HUES6 (cell line): ENCODE results near the gene MTERF2.

ENCODE experiments used
- H3K27ac ChIP-seq: 2 replicates; pipeline ENCODE4 v1.7.0; 2013; ENCODE audit warnings: low read depth, mild to moderate bottlenecking, low read length, inconsistent platforms
- H3K27me3 ChIP-seq: 2 replicates; pipeline ENCODE4 v1.6.1; 2013; ENCODE audit warnings: low read length; ENCODE audit not compliant: control insufficient read depth, insufficient read depth
- H3K36me3 ChIP-seq: 2 replicates; pipeline ENCODE4 v1.6.1; 2013; ENCODE audit warnings: low read length; ENCODE audit not compliant: control insufficient read depth, insufficient read depth
- H3K4me1 ChIP-seq: 2 replicates; pipeline ENCODE4 v1.6.1; 2013; ENCODE audit warnings: low read length; ENCODE audit not compliant: control insufficient read depth, insufficient read depth
- H3K4me3 ChIP-seq: 2 replicates; pipeline ENCODE4 v1.5.1; 2013; ENCODE audit warnings: low read depth, low read length
- H3K9ac ChIP-seq: one replicate; pipeline ENCODE4 v1.6.1; 2013; ENCODE audit warnings: mild to moderate bottlenecking, low read length
- H3K9me3 ChIP-seq: 2 replicates; pipeline ENCODE4 v1.6.1; 2013; ENCODE audit warnings: low read depth, low read length; ENCODE audit not compliant: control insufficient read depth, insufficient read depth

Gene MTERF2

DNA sequence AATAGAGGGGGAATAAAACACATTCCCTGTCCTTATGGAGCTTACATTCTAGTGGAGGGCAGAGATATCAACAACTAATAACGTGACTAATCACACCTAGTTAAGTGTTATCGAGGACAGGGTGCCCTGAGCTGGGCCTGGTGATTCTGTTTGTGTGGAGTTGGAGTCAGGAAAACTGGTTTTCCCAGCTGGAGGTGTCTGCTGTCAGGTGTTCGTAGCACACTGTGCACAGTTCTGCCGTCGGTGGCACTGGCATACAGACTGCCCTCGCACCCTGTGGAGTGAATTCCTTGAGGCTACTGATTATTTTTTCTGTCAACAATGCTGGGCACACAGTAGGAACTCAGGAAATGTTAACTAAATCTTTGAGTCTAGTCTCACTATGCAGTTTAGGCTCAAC lies 900 bp upstream of the MTERF2 start:
- peak overlapping the region; percentile 91; the same call in 1 of the 2 replicates for H3K4me3 ChIP-seq

DNA sequence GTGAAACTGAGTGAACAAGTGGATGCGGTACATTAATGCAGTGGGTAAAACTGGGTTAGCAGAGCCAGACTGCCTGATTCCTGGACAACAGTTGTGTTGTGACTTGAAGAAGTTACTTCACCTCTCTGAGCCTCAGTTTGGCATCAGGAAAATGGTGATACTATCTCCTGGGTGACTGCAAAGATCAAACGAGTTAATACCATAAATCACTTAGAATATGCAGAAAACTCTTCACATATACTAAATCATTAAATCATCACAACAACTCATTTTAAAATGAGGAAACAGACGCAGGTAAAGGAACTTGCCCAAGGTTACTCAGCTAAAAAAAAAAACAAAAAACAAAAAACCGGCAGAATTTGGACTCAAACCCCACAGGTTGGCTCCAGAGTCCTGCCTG lies 811 bp downstream of the MTERF2 start:
- Histone ChIP-seq H3K36me3 (peaks cover 16% of the 10 kb centered on the region), H3K27ac (no peak overlapping the region), H3K4me3 (peak overlapping the region; percentile 91), H3K9ac (peak overlapping the region; percentile 87), H3K4me1 (peaks cover 13% of the 10 kb centered on the region), H3K9me3 (no peaks in the 10 kb centered on the region), H3K27me3 (no peaks in the 10 kb centered on the region)

More for the DNA sequence above, 900 bp upstream of the MTERF2 start:
- Histone ChIP-seq H3K27ac (no peak overlapping the region), H3K36me3 (peaks cover 16% of the 10 kb centered on the region), H3K27me3 (no peaks in the 10 kb centered on the region), H3K9me3 (no peaks in the 10 kb centered on the region), H3K9ac (no peak overlapping the region), H3K4me1 (peaks cover 13% of the 10 kb centered on the region)

DNA sequence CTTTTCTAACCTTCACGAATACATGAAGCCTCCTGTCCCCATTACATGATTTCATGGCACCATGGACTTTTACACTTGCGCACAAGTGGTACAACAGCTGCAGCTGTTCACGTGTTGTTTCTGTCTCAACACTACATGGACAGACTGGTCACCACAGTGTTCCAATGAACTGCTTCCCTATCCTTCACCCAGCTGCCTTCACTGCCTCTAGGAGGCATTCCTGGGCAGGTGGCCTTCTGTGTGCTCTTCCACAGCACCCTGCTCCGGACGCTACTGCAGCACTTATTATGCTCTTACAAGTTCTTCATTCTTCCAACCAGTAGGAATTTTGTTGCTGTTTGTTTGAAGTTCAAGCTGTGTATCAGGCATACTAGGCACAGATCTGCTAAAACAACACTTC lies 1.5 kb downstream of the MTERF2 start:
- H3K9ac ChIP-seq, result no peak overlapping the region
- no peak overlapping the region for H3K4me3 ChIP-seq

DNA sequence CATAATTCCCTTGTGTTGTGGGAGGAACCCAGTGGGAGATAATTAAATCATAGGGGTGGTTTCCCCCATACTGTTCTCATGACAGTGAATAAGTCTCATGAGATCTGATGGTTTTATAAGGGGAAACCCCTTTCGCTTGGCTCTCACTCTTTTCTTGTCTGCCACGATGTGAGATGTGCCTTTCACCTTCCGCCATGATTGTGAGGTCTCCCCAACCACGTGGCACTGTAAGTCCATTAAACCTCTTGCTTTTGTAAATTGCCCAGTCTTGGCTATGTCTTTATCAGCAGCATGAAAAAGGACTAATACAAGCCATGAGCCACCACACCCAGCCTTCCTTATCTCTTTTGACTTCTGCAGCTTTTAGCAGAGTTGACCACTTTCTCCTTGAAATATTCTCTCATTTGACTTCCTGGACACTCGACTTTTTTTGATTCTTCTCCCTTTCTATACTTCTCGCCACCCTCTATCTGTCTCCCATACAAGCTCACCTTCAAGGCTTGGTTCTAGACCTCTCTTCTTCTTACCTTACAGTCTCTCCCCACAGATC lies 2.3 kb downstream of the MTERF2 start:
- Histone ChIP-seq H3K27me3 (no peaks in the 10 kb centered on the region), H3K4me1 (peaks cover 13% of the 10 kb centered on the region), H3K9me3 (no peaks in the 10 kb centered on the region), H3K9ac (no peak overlapping the region), H3K27ac (no peak overlapping the region), H3K36me3 (peaks cover 16% of the 10 kb centered on the region), H3K4me3 (no peak overlapping the region)

More for the DNA sequence above, 1.5 kb downstream of the MTERF2 start:
- H3K27me3 ChIP-seq, result no peaks in the 10 kb centered on the region
- no peaks in the 10 kb centered on the region for H3K9me3 ChIP-seq
- H3K36me3 ChIP-seq, result peaks cover 16% of the 10 kb centered on the region
- H3K4me1 ChIP-seq, result peaks cover 13% of the 10 kb centered on the region
- H3K27ac ChIP-seq, result no peak overlapping the region

DNA sequence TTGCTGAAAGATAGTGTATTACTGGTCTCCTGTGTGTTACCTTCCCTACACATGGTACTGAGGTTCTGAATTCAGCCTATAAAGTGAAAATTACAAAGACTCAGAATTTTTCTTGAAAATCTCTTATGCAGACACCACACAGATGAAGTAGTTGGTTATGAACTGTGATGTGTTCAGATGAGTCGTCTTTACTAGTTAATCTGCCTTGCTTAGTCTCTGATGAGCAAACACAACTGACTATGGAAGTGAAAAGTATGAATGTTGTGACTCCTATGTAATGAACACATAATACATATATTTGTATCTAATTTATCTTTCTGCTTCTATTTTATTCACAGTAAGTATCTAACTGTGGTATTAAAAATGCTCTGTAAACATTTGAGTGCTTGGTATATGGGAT lies 4.7 kb downstream of the MTERF2 start:
- no peak overlapping the region for H3K4me3 ChIP-seq
- peaks cover 16% of the 10 kb centered on the region for H3K36me3 ChIP-seq
- peaks cover 3% of the 10 kb centered on the region; the same call in 1 of the 2 replicates for H3K4me1 ChIP-seq
- H3K27me3 ChIP-seq, result no peaks in the 10 kb centered on the region
- H3K9ac ChIP-seq, result no peak overlapping the region
- no peak overlapping the region for H3K27ac ChIP-seq
- H3K9me3 ChIP-seq, result no peaks in the 10 kb centered on the region

DNA sequence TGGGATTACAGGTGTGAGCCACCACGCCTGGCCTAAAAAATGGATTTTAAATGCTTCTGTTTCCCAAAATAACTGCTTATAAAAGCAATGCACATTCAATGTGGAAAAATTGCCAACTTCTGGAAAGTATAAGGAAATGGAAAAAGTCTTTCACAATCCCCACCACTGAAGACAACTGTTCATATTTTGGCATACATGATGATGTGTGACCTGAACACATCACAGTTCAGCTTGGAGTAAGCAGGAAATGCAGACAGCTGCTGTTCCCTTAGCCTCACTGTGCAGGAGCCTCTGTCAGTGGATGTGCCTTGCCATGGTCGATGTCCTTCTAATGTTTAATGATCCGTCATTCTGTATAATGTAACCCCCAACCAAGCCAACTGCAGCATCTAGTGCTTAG lies 5.2 kb downstream of the MTERF2 start:
- Histone ChIP-seq H3K9ac (no peak overlapping the region), H3K4me1 (peaks cover 3% of the 10 kb centered on the region; the same call in 1 of the 2 replicates), H3K36me3 (peaks cover 16% of the 10 kb centered on the region), H3K9me3 (no peaks in the 10 kb centered on the region), H3K27me3 (no peaks in the 10 kb centered on the region), H3K27ac (no peak overlapping the region), H3K4me3 (no peak overlapping the region)

GRCh38 chr12:106980944-106981343 lies 6.0 kb downstream of the MTERF2 start:
- no peak overlapping the region for H3K27ac ChIP-seq
- no peak overlapping the region for H3K4me3 ChIP-seq
- no peak overlapping the region for H3K9ac ChIP-seq
- H3K27me3 ChIP-seq, result no peaks in the 10 kb centered on the region
- H3K9me3 ChIP-seq, result no peaks in the 10 kb centered on the region
- H3K36me3 ChIP-seq, result peaks cover 19% of the 10 kb centered on the region
- peaks cover 2% of the 10 kb centered on the region; the same call in 1 of the 2 replicates for H3K4me1 ChIP-seq

GRCh38 chr12:106978035-106978800 lies 8.7 kb downstream of the MTERF2 start:
- Histone ChIP-seq H3K9me3 (no peaks in the 10 kb centered on the region), H3K9ac (no peak overlapping the region), H3K36me3 (peaks cover 7% of the 10 kb centered on the region), H3K4me1 (no peaks in the 10 kb centered on the region), H3K4me3 (no peak overlapping the region), H3K27ac (no peak overlapping the region), H3K27me3 (no peaks in the 10 kb centered on the region)

- Histone ChIP-seq H3K27ac (no peak overlapping the region), H3K27me3 (no peaks in the 10 kb centered on the region), H3K4me3 (no peak overlapping the region), H3K36me3 (peaks cover 4% of the 10 kb centered on the region), H3K4me1 (no peaks in the 10 kb centered on the region), H3K9ac (no peak overlapping the region), H3K9me3 (no peaks in the 10 kb centered on the region)
These were observed 10.3 kb downstream of the MTERF2 start for GRCh38 chr12:106976668-106977067.

GRCh38 chr12:106975993-106976658 lies 10.8 kb downstream of the MTERF2 start:
- Histone ChIP-seq H3K27ac (no peak overlapping the region), H3K4me1 (no peaks in the 10 kb centered on the region), H3K36me3 (peaks cover 10% of the 10 kb centered on the region), H3K9ac (no peak overlapping the region), H3K9me3 (no peaks in the 10 kb centered on the region), H3K27me3 (no peaks in the 10 kb centered on the region), H3K4me3 (no peak overlapping the region)

- Histone ChIP-seq H3K27me3 (no peaks in the 10 kb centered on the region), H3K9me3 (no peaks in the 10 kb centered on the region), H3K4me1 (no peaks in the 10 kb centered on the region), H3K36me3 (peaks cover 16% of the 10 kb centered on the region), H3K9ac (no peak overlapping the region), H3K4me3 (no peak overlapping the region), H3K27ac (no peak overlapping the region)
These were observed 11.8 kb downstream of the MTERF2 start for GRCh38 chr12:106975098-106975497.
